A549 (cell line): Measurements from ENCODE around the gene PLOD3.

ENCODE experiments used
- BHLHE40 ChIP-seq: IDR thresholded peaks from 2 replicates; pipeline ENCODE4 v1.6.1; 2012; ENCODE audit warnings: low read depth, low read length, inconsistent platforms
- MYC ChIP-seq: IDR thresholded peaks from 2 replicates; pipeline ENCODE4 v1.6.1; 2012; ENCODE audit warnings: mild to moderate bottlenecking, inconsistent platforms, low read length, improper control_type of control experiment, borderline replicate concordance
- TF ChIP-seq, protein P1 (sequence below): fragments of >200 bp; sonication (Bioruptor Twin); formaldehyde crosslinking; IDR thresholded peaks from 3 replicates; pipeline ENCODE4 v1.5.1; 2016

DNA sequence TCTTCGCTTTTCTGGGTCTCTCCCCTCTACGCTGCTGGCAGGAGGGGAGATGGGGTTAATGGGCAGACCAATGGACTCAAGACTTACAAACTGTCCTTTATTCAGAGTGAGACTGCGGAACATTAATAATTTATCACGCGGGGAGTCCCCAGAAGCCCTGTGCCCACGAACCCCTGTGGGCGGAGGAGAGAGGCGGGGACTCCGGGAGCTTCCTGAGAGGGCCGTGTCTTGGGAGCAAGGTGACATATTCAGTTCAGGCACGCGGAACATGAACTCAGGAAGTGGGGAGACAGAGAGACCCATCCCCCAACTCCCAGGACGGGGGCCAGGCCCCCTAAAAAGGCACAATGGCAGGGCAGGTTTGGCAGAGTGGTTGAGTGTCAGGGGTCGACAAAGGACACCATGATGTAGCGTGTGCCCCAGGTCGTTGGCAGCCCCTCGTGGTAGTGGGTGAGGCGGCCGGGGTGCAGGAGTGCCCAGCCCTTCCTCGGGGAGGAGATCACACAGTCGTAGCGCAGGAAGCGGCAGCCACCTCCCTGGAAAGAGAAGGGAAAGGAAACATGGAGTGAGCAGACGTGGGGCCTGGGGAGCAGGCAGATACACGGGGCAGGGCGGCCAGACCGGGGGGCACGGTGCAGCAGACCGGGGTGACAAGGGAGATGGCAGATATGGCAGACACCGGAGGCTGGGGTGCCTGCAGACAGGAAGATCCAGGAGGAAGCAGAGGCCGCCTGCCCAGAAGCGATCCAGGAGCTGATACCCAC is 11.3 kb downstream of the PLOD3 start:
- TF ChIP-seq, protein P1, sequence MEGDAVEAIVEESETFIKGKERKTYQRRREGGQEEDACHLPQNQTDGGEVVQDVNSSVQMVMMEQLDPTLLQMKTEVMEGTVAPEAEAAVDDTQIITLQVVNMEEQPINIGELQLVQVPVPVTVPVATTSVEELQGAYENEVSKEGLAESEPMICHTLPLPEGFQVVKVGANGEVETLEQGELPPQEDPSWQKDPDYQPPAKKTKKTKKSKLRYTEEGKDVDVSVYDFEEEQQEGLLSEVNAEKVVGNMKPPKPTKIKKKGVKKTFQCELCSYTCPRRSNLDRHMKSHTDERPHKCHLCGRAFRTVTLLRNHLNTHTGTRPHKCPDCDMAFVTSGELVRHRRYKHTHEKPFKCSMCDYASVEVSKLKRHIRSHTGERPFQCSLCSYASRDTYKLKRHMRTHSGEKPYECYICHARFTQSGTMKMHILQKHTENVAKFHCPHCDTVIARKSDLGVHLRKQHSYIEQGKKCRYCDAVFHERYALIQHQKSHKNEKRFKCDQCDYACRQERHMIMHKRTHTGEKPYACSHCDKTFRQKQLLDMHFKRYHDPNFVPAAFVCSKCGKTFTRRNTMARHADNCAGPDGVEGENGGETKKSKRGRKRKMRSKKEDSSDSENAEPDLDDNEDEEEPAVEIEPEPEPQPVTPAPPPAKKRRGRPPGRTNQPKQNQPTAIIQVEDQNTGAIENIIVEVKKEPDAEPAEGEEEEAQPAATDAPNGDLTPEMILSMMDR = no peak
- TF ChIP-seq BHLHE40 = no peak
- TF ChIP-seq MYC = no peak
